Loucy (cell line): Measurements from ENCODE around the gene TP53I11.

Experiments used
- CTCF ChIP-seq: fragments of 200-600 bp; sonication (generic); conservative IDR thresholded peaks from 2 replicates; pipeline ENCODE4 v1.5.1; 2014; ENCODE audit warnings: mild to moderate bottlenecking, antibody characterized with exemption, low read length
- EZH2phosphoT487 ChIP-seq: fragments of 200-600 bp; IDR thresholded peaks from 2 replicates; pipeline ENCODE4 v1.6.1; 2018; ENCODE audit warnings: antibody characterized with exemption, mild to moderate bottlenecking, moderate library complexity, borderline replicate concordance

GRCh38 chr11:44914105-44914504, 36.6 kb downstream of the TP53I11 start:
- TF ChIP-seq CTCF, result no peak
- no peak for TF ChIP-seq EZH2phosphoT487
